ENCODE measurements around the gene CHCHD1. TPM values are rescaled to one million over a fixed set of nuclear protein-coding genes. Genes with fewer than 3 reads are reported as not detected.

Gene CHCHD1
- total RNA-seq, 1 donor from 2014 or later, result 25.3 TPM

DNA sequence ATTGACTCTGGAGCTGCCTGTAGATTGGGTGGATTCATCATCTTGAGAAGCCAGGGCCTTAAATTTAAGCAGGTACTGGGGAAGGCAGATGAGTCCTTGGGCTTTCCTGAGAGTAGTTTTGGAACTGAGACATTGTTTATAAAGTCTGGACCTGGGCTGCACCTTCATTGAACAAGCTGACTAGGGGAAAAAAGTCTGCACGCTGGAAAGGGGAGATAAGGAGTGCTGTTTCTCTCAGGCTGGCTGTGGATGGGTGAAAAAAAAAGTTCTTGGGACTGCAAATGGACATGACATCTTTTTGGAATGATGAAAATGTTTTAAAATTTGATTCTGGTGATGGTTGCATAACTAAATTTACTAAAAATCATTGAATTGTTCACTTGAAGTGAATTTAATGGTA lies 25.7 kb upstream of the CHCHD1 start:
- TF ChIP-seq, protein P1, sequence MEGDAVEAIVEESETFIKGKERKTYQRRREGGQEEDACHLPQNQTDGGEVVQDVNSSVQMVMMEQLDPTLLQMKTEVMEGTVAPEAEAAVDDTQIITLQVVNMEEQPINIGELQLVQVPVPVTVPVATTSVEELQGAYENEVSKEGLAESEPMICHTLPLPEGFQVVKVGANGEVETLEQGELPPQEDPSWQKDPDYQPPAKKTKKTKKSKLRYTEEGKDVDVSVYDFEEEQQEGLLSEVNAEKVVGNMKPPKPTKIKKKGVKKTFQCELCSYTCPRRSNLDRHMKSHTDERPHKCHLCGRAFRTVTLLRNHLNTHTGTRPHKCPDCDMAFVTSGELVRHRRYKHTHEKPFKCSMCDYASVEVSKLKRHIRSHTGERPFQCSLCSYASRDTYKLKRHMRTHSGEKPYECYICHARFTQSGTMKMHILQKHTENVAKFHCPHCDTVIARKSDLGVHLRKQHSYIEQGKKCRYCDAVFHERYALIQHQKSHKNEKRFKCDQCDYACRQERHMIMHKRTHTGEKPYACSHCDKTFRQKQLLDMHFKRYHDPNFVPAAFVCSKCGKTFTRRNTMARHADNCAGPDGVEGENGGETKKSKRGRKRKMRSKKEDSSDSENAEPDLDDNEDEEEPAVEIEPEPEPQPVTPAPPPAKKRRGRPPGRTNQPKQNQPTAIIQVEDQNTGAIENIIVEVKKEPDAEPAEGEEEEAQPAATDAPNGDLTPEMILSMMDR (IDR thresholded peaks at IDR 0.05; ENCODE audit: insufficient read depth, low read depth, low read length), result no peak
- no peak for TF ChIP-seq EZH2 (IDR thresholded peaks at IDR 0.05; ENCODE audit: insufficient read depth, low read length)
- Mint-ChIP-seq H3K27me3 (ENCODE audit: low read depth, unreplicated experiment) (no peaks in the 10 kb centered on the region), H3K4me3 (ENCODE audit: unreplicated experiment) (no peak overlapping the region), H3K4me1 (ENCODE audit: low read depth, unreplicated experiment) (peaks cover 20% of the 10 kb centered on the region), H3K36me3 (ENCODE audit: low read depth, unreplicated experiment) (peaks cover 31% of the 10 kb centered on the region), H3K27ac (ENCODE audit: unreplicated experiment) (no peak overlapping the region), H3K9me3 (ENCODE audit: unreplicated experiment) (no peaks in the 10 kb centered on the region)
- H3K9ac ChIP-seq (ENCODE audit: low read length), result no peak overlapping the region
- H3K36me3 ChIP-seq (ENCODE audit: insufficient read depth, low read length), result peaks cover 46% of the 10 kb centered on the region
- no peak overlapping the region for H3K27ac ChIP-seq (ENCODE audit: low read depth, low read length)
- peaks cover 60% of the 10 kb centered on the region for H4K20me1 ChIP-seq (ENCODE audit: insufficient read depth, low read length)
- H3K27me3 ChIP-seq (ENCODE audit: insufficient read depth, low read length), result no peaks in the 10 kb centered on the region
- FAIRE-seq, result no peak
- no peak overlapping the region for H3K4me2 ChIP-seq (ENCODE audit: low read length)
- H3K4me1 ChIP-seq (ENCODE audit: insufficient read depth, low read length), result no peaks in the 10 kb centered on the region
- no peak overlapping the region for H2AFZ ChIP-seq (ENCODE audit: low read depth, low read length)
- H3K4me3 ChIP-seq (ENCODE audit: insufficient read depth, low read depth, low read length), result no peak overlapping the region
- H3K9me3 ChIP-seq (ENCODE audit: insufficient read depth, low read depth, low read length), result no peaks in the 10 kb centered on the region
- no peak for DNase-seq (ENCODE audit: low read depth)
- H3K79me2 ChIP-seq (ENCODE audit: insufficient read depth, low read length), result peaks cover 62% of the 10 kb centered on the region

- H3K9ac ChIP-seq (ENCODE audit: low read length), result no peak overlapping the region
- Mint-ChIP-seq H3K9me3 (ENCODE audit: unreplicated experiment) (no peaks in the 10 kb centered on the region), H3K27me3 (ENCODE audit: low read depth, unreplicated experiment) (no peaks in the 10 kb centered on the region), H3K36me3 (ENCODE audit: low read depth, unreplicated experiment) (peaks cover 36% of the 10 kb centered on the region), H3K4me3 (ENCODE audit: unreplicated experiment) (no peak overlapping the region), H3K27ac (ENCODE audit: unreplicated experiment) (no peak overlapping the region), H3K4me1 (ENCODE audit: low read depth, unreplicated experiment) (peaks cover 41% of the 10 kb centered on the region)
- no peaks in the 10 kb centered on the region for H3K9me3 ChIP-seq (ENCODE audit: insufficient read depth, low read depth, low read length)
- no peaks in the 10 kb centered on the region for H3K27me3 ChIP-seq (ENCODE audit: insufficient read depth, low read length)
- peaks cover 63% of the 10 kb centered on the region for H3K79me2 ChIP-seq (ENCODE audit: insufficient read depth, low read length)
- FAIRE-seq, result no peak
- peaks cover 75% of the 10 kb centered on the region for H4K20me1 ChIP-seq (ENCODE audit: insufficient read depth, low read length)
- peaks cover 15% of the 10 kb centered on the region for H3K4me1 ChIP-seq (ENCODE audit: insufficient read depth, low read length)
- TF ChIP-seq EZH2 (IDR thresholded peaks at IDR 0.05; ENCODE audit: insufficient read depth, low read length), result no peak
- TF ChIP-seq, protein P1 (IDR thresholded peaks at IDR 0.05; ENCODE audit: insufficient read depth, low read depth, low read length), result no peak
- no peak for DNase-seq (ENCODE audit: low read depth)
- no peak overlapping the region for H3K4me3 ChIP-seq (ENCODE audit: insufficient read depth, low read depth, low read length)
- H3K36me3 ChIP-seq (ENCODE audit: insufficient read depth, low read length), result peaks cover 48% of the 10 kb centered on the region
- no peak overlapping the region for H3K4me2 ChIP-seq (ENCODE audit: low read length)
- no peak overlapping the region for H3K27ac ChIP-seq (ENCODE audit: low read depth, low read length)
- H2AFZ ChIP-seq (ENCODE audit: low read depth, low read length), result no peak overlapping the region
Measured at GRCh38 chr10:73758704-73759511, 22.9 kb upstream of the CHCHD1 start.

DNA sequence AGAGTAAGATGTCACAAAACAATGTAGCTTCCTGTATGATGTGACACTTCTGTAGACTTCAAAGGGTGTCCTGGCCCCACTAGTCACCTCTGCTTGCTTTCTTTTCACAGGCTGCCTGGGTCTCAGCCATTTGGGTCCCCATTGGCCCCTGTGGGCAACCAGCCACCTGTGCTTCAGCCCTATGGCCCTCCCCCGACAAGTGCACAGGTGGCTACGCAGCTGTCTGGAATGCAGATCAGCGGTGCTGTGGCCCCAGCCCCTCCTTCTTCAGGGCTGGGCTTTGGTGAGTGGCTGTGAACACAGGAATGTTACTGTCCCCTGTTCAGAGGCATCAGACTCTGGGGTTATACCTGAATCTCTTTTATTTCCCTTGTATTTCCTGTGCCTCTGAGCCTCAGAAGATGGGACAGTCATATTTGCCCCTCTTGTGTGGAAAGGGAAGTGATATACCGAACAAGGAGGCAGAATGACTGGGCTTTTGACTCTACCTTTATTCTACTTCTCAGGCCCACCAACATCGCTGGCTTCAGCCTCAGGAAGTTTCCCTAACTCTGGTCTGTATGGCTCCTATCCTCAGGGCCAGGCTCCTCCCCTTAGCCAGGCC lies 22.2 kb upstream of the CHCHD1 start:
- H2AFZ ChIP-seq (ENCODE audit: low read depth, low read length), result no peak overlapping the region
- no peaks in the 10 kb centered on the region for H3K9me3 Mint-ChIP-seq (ENCODE audit: unreplicated experiment)
- no peak overlapping the region for H3K4me2 ChIP-seq (ENCODE audit: low read length)
- DNase-seq (ENCODE audit: low read depth), result no peak
- H3K4me3 Mint-ChIP-seq (ENCODE audit: unreplicated experiment), result no peak overlapping the region
- H3K27ac ChIP-seq (ENCODE audit: low read depth, low read length), result no peak overlapping the region
- peaks cover 34% of the 10 kb centered on the region for H3K36me3 Mint-ChIP-seq (ENCODE audit: low read depth, unreplicated experiment)
- peak overlapping the region; percentile 58 for H3K27ac Mint-ChIP-seq (ENCODE audit: unreplicated experiment)
- no peak for FAIRE-seq
- H3K9ac ChIP-seq (ENCODE audit: low read length), result no peak overlapping the region
- H3K36me3 ChIP-seq (ENCODE audit: insufficient read depth, low read length), result peaks cover 49% of the 10 kb centered on the region
- H3K9me3 ChIP-seq (ENCODE audit: insufficient read depth, low read depth, low read length), result no peaks in the 10 kb centered on the region
- no peak overlapping the region for H3K4me3 ChIP-seq (ENCODE audit: insufficient read depth, low read depth, low read length)
- peaks cover 66% of the 10 kb centered on the region for H3K79me2 ChIP-seq (ENCODE audit: insufficient read depth, low read length)
- no peaks in the 10 kb centered on the region for H3K27me3 ChIP-seq (ENCODE audit: insufficient read depth, low read length)
- peaks cover 79% of the 10 kb centered on the region for H4K20me1 ChIP-seq (ENCODE audit: insufficient read depth, low read length)
- H3K4me1 Mint-ChIP-seq (ENCODE audit: low read depth, unreplicated experiment), result peaks cover 42% of the 10 kb centered on the region
- H3K4me1 ChIP-seq (ENCODE audit: insufficient read depth, low read length), result peaks cover 15% of the 10 kb centered on the region
- TF ChIP-seq, protein P1 (IDR thresholded peaks at IDR 0.05; ENCODE audit: insufficient read depth, low read depth, low read length), result no peak
- no peak for TF ChIP-seq EZH2 (IDR thresholded peaks at IDR 0.05; ENCODE audit: insufficient read depth, low read length)
- no peaks in the 10 kb centered on the region for H3K27me3 Mint-ChIP-seq (ENCODE audit: low read depth, unreplicated experiment)
